KMS-11 (cell line): Measurements from ENCODE around the gene ZNRF2.

ENCODE experiments used
- H2AFZ ChIP-seq: fragments of 200-600 bp; sonication (generic); 2 replicates; pipeline ENCODE4 v1.6.1; 2016; ENCODE audit warnings: antibody characterized with exemption, mixed run types, low read depth
- H3K27ac ChIP-seq: fragments of 200-600 bp; sonication (generic); 2 replicates; pipeline ENCODE4 v1.6.1; 2016; ENCODE audit warnings: mild to moderate bottlenecking, mixed run types
- H3K27me3 ChIP-seq: fragments of 200-600 bp; sonication (generic); 2 replicates; pipeline ENCODE4 v1.6.1; 2017; ENCODE audit warnings: mild to moderate bottlenecking, low read depth, mixed run types, moderate library complexity; ENCODE audit not compliant: insufficient read depth
- H3K36me3 ChIP-seq: fragments of 200-600 bp; sonication (generic); 2 replicates; pipeline ENCODE4 v1.6.1; 2017; ENCODE audit warnings: mild to moderate bottlenecking, mixed run types; ENCODE audit not compliant: insufficient read depth
- H3K4me1 ChIP-seq: fragments of 200-600 bp; sonication (generic); 2 replicates; pipeline ENCODE4 v1.6.1; 2016; ENCODE audit warnings: mild to moderate bottlenecking, low read depth, mixed run types; ENCODE audit not compliant: poor library complexity, severe bottlenecking
- H3K4me2 ChIP-seq: fragments of 200-600 bp; sonication (generic); 2 replicates; pipeline ENCODE4 v1.7.0; 2016; ENCODE audit warnings: mild to moderate bottlenecking, mixed run types
- H3K4me3 ChIP-seq: fragments of 200-600 bp; sonication (generic); IDR thresholded peaks from 2 replicates; pipeline ENCODE4 v1.6.1; 2017; ENCODE audit warnings: low read depth, low read length, mixed read lengths; ENCODE audit not compliant: insufficient read depth
- H3K79me2 ChIP-seq: fragments of 200-600 bp; sonication (generic); 2 replicates; pipeline ENCODE4 v1.6.1; 2016; ENCODE audit warnings: low read depth, mixed run types; ENCODE audit not compliant: insufficient read depth
- H3K9ac ChIP-seq: fragments of 200-600 bp; sonication (generic); 2 replicates; pipeline ENCODE4 v1.6.1; 2016; ENCODE audit warnings: mild to moderate bottlenecking, mixed run types
- H4K20me1 ChIP-seq: fragments of 200-600 bp; sonication (generic); 2 replicates; pipeline ENCODE4 v1.6.1; 2016; ENCODE audit warnings: mild to moderate bottlenecking, mixed run types; ENCODE audit not compliant: insufficient read depth
- TF ChIP-seq, protein P1 (sequence below): fragments of 200-600 bp; sonication (generic); conservative IDR thresholded peaks from 2 replicates; pipeline ENCODE4 v1.6.1; 2017; ENCODE audit warnings: low read depth, mild to moderate bottlenecking, antibody characterized with exemption, low read length, moderate library complexity, mixed read lengths

The ZNRF2 gene

DNA sequence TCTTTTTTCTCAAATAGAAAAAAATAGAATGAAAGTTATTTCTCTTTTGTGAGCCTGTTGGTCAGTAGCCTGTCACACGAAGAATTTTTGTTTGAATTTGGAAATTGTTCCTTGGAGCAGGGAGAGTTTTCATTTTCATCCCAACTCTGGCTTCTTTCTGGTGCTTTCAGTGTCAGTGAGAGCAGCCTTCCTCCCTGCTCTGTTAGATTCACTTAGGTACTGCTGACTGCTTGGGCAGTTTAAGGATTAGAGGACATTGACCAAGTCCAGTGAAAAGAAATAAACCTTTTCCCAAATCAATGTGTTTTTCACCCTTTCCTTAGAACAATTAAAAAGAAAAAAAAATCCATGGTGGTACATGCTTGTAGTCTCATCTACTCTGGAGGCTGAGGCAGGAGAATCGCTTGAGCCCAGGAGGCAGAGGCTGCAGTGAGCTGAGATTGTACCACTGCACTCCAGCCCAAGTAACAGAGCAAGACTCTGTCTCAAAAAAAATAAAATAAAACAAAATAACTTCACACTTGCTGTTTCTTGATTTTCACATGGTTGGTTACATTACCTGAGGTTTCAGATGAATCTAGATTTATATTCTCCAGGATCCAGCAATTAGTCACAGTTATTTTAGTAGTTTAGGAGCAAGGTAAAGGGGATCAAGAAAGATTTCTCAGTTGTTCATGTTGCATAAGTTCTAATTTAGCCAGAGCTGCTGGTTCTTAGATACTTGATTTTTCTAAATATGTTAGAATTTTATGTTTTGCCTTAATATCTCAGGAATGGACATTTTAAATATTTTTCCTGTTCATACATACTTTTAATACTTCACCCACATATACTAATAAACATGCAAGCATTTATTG lies 63.1 kb downstream of the ZNRF2 start:
- TF ChIP-seq, protein P1, sequence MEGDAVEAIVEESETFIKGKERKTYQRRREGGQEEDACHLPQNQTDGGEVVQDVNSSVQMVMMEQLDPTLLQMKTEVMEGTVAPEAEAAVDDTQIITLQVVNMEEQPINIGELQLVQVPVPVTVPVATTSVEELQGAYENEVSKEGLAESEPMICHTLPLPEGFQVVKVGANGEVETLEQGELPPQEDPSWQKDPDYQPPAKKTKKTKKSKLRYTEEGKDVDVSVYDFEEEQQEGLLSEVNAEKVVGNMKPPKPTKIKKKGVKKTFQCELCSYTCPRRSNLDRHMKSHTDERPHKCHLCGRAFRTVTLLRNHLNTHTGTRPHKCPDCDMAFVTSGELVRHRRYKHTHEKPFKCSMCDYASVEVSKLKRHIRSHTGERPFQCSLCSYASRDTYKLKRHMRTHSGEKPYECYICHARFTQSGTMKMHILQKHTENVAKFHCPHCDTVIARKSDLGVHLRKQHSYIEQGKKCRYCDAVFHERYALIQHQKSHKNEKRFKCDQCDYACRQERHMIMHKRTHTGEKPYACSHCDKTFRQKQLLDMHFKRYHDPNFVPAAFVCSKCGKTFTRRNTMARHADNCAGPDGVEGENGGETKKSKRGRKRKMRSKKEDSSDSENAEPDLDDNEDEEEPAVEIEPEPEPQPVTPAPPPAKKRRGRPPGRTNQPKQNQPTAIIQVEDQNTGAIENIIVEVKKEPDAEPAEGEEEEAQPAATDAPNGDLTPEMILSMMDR: no peak
- Histone ChIP-seq H3K27ac (peak overlapping the region; percentile 89), H3K9ac (peak overlapping the region; percentile 53), H3K4me3 (no peak overlapping the region), H3K27me3 (no peaks in the 10 kb centered on the region), H2AFZ (no peak overlapping the region), H3K36me3 (no peaks in the 10 kb centered on the region), H4K20me1 (no peaks in the 10 kb centered on the region), H3K4me2 (peak overlapping the region; percentile 88), H3K79me2 (peaks cover 95% of the 10 kb centered on the region), H3K4me1 (peaks cover 89% of the 10 kb centered on the region)

GRCh38 chr7:30348083-30348560 lies 63.7 kb downstream of the ZNRF2 start:
- peak overlapping the region; percentile 53 for H3K9ac ChIP-seq
- H3K4me2 ChIP-seq: peak overlapping the region; percentile 88
- H3K27ac ChIP-seq: peak overlapping the region; percentile 89
- H3K36me3 ChIP-seq: no peaks in the 10 kb centered on the region
- TF ChIP-seq, protein P1: no peak
- H2AFZ ChIP-seq: peak overlapping the region; percentile 11; the same call in 1 of the 2 replicates
- no peak overlapping the region for H3K4me3 ChIP-seq
- peaks cover 95% of the 10 kb centered on the region for H3K79me2 ChIP-seq
- H3K4me1 ChIP-seq: peaks cover 95% of the 10 kb centered on the region
- H3K27me3 ChIP-seq: no peaks in the 10 kb centered on the region
- no peaks in the 10 kb centered on the region for H4K20me1 ChIP-seq

GRCh38 chr7:30349170-30349569 lies 64.8 kb downstream of the ZNRF2 start:
- peak overlapping the region; percentile 89 for H3K27ac ChIP-seq
- no peak overlapping the region for H2AFZ ChIP-seq
- peaks cover 89% of the 10 kb centered on the region for H3K4me1 ChIP-seq
- TF ChIP-seq, protein P1: no peak
- H3K79me2 ChIP-seq: peaks cover 97% of the 10 kb centered on the region
- H3K36me3 ChIP-seq: no peaks in the 10 kb centered on the region
- no peaks in the 10 kb centered on the region for H3K27me3 ChIP-seq
- H3K9ac ChIP-seq: peak overlapping the region; percentile 53
- no peak overlapping the region for H3K4me3 ChIP-seq
- H3K4me2 ChIP-seq: peak overlapping the region; percentile 88
- no peaks in the 10 kb centered on the region for H4K20me1 ChIP-seq

GRCh38 chr7:30349816-30350215 lies 65.4 kb downstream of the ZNRF2 start:
- peak overlapping the region; percentile 53; the same call in 1 of the 2 replicates for H3K9ac ChIP-seq
- no peaks in the 10 kb centered on the region for H4K20me1 ChIP-seq
- H3K79me2 ChIP-seq: peaks cover 95% of the 10 kb centered on the region
- H3K4me2 ChIP-seq: peak overlapping the region; percentile 88
- peaks cover 83% of the 10 kb centered on the region for H3K4me1 ChIP-seq
- no peaks in the 10 kb centered on the region for H3K27me3 ChIP-seq
- H3K27ac ChIP-seq: peak overlapping the region; percentile 89; the same call in 1 of the 2 replicates
- TF ChIP-seq, protein P1: no peak
- H3K36me3 ChIP-seq: no peaks in the 10 kb centered on the region
- no peak overlapping the region for H2AFZ ChIP-seq
- H3K4me3 ChIP-seq: no peak overlapping the region
